ENCODE measurements around the gene UBE2D2.
"Not testable (repeated sequence)": the region's sequence is repeated elsewhere in the genome, so short reads cannot be mapped to it uniquely, and the experiment has no call there.

DNA sequence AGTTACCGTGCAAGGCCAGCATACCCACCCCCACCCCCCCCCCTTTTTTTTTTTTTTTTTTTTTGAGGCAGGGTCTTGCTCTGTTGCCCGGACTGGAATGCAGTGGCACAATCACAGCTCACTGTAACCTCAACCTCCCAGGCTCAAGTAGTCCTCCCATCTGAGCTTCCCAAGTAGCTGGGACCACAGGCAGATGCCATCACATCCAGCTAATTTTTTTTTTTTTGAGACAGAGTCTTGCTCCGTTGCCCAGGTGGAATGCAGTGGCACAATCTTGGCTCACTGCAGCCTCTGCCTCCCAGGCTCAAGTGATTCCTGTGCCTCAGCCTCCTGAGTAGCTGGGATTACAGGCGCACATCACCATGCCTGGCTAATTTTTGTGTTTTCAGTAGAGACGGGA lies 64.3 kb downstream of the UBE2D2 start:
- TF ChIP-seq CTCF (IDR thresholded peaks at IDR 0.05; ENCODE audit: insufficient read depth, low read length); POLR2AphosphoS5 (IDR thresholded peaks at IDR 0.05; ENCODE audit: low read depth); SPI1 (IDR thresholded peaks at IDR 0.05; ENCODE audit: borderline replicate concordance, low read depth); GABPA (IDR thresholded peaks at IDR 0.05; ENCODE audit: low read depth): not testable (repeated sequence)

All from HL-60 (cell line).